H1 (cell line): ENCODE results near the gene TIFAB.

ENCODE experiments used
- CHD2 ChIP-seq: IDR thresholded peaks from 2 replicates; pipeline ENCODE4 v1.6.1; 2012; ENCODE audit warnings: low read length, improper control_type of control experiment
- CTCF ChIP-seq, 3 experiments: IDR thresholded peaks; 1 replicate in 2 of 3; 2 replicates in 1 of 3; pipeline versions ENCODE4 v1.5.1 to v1.6.1; 2011; ENCODE audit warnings: low read length in 3 of 3, mild to moderate bottlenecking in 3 of 3, inconsistent platforms in 2 of 3, low read depth in 1 of 3, moderate library complexity in 1 of 3; ENCODE audit not compliant: insufficient read depth in 1 of 3; ENCODE audit errors: control extremely low read depth in 1 of 3
- EZH2 ChIP-seq: fragments of 200-600 bp; sonication (generic); IDR thresholded peaks from 2 replicates; pipeline ENCODE4 v1.7.1; 2012; ENCODE audit warnings: low read depth, mild to moderate bottlenecking, moderate library complexity, low read length, inconsistent platforms; ENCODE audit not compliant: severe bottlenecking
- RAD21 ChIP-seq, 2 experiments: IDR thresholded peaks in 1 of 2; conservative IDR thresholded peaks in 1 of 2; 2 replicates each; pipeline ENCODE4 v1.6.1; 2011; ENCODE audit warnings: low read depth in 2 of 2, low read length in 2 of 2, improper control_type of control experiment in 1 of 2, inconsistent platforms in 1 of 2, mild to moderate bottlenecking in 1 of 2, moderate library complexity in 1 of 2
- RFX5 ChIP-seq: IDR thresholded peaks from 2 replicates; pipeline ENCODE4 v1.6.1; 2011; ENCODE audit warnings: low read depth, low read length, improper control_type of control experiment, borderline replicate concordance
- SP1 ChIP-seq: IDR thresholded peaks from 2 replicates; pipeline ENCODE4 v1.6.1; 2011; ENCODE audit warnings: low read depth, low read length
- SRF ChIP-seq: IDR thresholded peaks from 2 replicates; pipeline ENCODE4 v1.6.1; 2011; ENCODE audit warnings: mild to moderate bottlenecking, low read depth, low read length, moderate library complexity
- TCF12 ChIP-seq: IDR thresholded peaks from 2 replicates; pipeline ENCODE4 v1.6.1; 2011; ENCODE audit warnings: low read depth, mild to moderate bottlenecking, low read length

- TF ChIP-seq EZH2: no peak
- TF ChIP-seq CHD2: no peak
- no peak for TF ChIP-seq RFX5
- no peak for TF ChIP-seq SP1
- no peak for TF ChIP-seq CTCF (IDR thresholded peaks at IDR 0.05; ENCODE audit: control extremely low read depth in 1 of 3, insufficient read depth in 1 of 3, low read depth in 1 of 3, low read length in 3 of 3)
- no peak for TF ChIP-seq RAD21 (IDR thresholded peaks at IDR 0.05 in 1 of 2, conservative IDR thresholded peaks at IDR 0.05 in 1 of 2; ENCODE audit: low read depth in 2 of 2, low read length in 2 of 2)
- TF ChIP-seq SRF: no peak
- no peak for TF ChIP-seq TCF12
These were observed 9.5 kb upstream of the TIFAB start for GRCh38 chr5:135461481-135462151.
